ENCODE measurements around the gene IKZF2.
A peak's percentile ranks its signal among the peaks of the same experiment; 100 is the strongest.

IKZF2 gene

GRCh38 chr2:213004197-213004821 lies 147.1 kb downstream of the IKZF2 start:
- ChIA-PET CTCF (interaction anchor here (0.7 kb wide), 1 partner anchor 14 kb away, joined by 3 read pairs; no protein-coding TSS in a partner anchor), POLR2A (ENCODE audit: low non-redundant PET) (no interaction called here)
- H3K27ac ChIP-seq = no peak overlapping the region
- DNase-seq (ENCODE audit: low spot score) = no peak
- TF ChIP-seq, protein P1, sequence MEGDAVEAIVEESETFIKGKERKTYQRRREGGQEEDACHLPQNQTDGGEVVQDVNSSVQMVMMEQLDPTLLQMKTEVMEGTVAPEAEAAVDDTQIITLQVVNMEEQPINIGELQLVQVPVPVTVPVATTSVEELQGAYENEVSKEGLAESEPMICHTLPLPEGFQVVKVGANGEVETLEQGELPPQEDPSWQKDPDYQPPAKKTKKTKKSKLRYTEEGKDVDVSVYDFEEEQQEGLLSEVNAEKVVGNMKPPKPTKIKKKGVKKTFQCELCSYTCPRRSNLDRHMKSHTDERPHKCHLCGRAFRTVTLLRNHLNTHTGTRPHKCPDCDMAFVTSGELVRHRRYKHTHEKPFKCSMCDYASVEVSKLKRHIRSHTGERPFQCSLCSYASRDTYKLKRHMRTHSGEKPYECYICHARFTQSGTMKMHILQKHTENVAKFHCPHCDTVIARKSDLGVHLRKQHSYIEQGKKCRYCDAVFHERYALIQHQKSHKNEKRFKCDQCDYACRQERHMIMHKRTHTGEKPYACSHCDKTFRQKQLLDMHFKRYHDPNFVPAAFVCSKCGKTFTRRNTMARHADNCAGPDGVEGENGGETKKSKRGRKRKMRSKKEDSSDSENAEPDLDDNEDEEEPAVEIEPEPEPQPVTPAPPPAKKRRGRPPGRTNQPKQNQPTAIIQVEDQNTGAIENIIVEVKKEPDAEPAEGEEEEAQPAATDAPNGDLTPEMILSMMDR (conservative IDR thresholded peaks at IDR 0.05; ENCODE audit: low read depth) = no peak

DNA sequence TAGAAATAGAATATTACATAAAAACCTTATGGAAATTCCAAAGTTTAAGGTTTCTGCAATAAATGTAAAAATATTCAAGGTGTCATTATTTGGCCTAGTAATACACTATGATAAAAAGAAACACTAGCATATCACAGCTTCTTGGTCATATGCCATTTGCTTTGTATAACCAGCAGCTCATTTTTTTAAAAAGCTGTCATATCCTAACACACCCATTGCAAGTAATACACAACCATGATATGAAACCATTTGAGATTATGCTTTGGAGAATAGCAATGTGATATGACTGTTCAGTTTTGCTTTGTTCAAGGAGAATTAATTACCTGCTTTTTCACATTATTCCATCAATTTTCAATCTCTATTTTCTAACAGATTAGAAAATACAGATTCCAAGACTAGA lies 149.0 kb downstream of the IKZF2 start:
- ChIA-PET CTCF (interaction anchor here (0.7 kb wide), 1 partner anchor 39 kb away, joined by 4 read pairs; no protein-coding TSS in a partner anchor), POLR2A (ENCODE audit: low non-redundant PET) (no interaction called here)
- no peak for DNase-seq (ENCODE audit: low spot score)
- no peak overlapping the region for H3K27ac ChIP-seq
- TF ChIP-seq, protein P1 (conservative IDR thresholded peaks at IDR 0.05; ENCODE audit: low read depth) = no peak

DNA sequence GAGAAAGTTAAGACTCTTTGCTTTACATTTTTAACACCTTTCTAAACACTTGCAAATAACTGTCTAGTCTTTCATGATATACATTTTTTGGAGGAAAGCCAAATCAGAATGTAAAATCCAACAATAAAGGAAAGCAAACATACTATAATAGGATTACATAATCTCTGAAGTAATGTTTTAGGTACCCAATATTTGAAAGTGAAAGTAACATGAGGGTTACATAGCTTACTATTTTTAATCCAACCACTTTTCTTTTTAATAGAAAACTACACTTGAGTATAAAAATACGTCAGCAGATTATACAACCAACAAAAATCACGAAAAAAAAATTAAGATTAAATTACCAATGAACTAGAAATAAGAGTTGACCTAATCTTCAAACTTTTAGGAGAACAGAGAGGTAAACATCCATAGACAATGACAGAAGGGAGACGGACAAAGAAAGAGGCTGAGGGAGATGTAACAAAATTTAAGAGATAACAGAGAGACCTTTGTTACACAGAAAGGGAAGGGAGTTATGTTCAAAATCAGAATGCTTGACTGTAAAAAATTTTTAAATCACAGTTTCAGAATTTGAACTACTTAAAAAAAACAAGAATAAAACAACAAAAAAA lies 150.0 kb downstream of the IKZF2 start:
- POLR2A ChIA-PET (ENCODE audit: low non-redundant PET) = no interaction called here
- H3K27ac ChIP-seq = no peak overlapping the region
- TF ChIP-seq, protein P1 (conservative IDR thresholded peaks at IDR 0.05; ENCODE audit: low read depth) = no peak
- DNase-seq (ENCODE audit: low spot score) = no peak
- CTCF ChIA-PET = interaction anchor here (0.7 kb wide), 1 partner anchor 38 kb away, joined by 4 read pairs; no protein-coding TSS in a partner anchor

GRCh38 chr2:212998626-212999359 lies 152.6 kb downstream of the IKZF2 start:
- POLR2A ChIA-PET (ENCODE audit: low non-redundant PET) = no interaction called here
- no peak overlapping the region for H3K27ac ChIP-seq
- TF ChIP-seq, protein P1 (conservative IDR thresholded peaks at IDR 0.05; ENCODE audit: low read depth) = no peak
- no peak for DNase-seq (ENCODE audit: low spot score)
- CTCF ChIA-PET = no interaction called here

GRCh38 chr2:212997526-212998020 lies 153.8 kb downstream of the IKZF2 start:
- ChIA-PET POLR2A (ENCODE audit: low non-redundant PET) (no interaction called here), CTCF (interaction anchor here (0.5 kb wide), 1 partner anchor 10 kb away, joined by 11 read pairs; no protein-coding TSS in a partner anchor)
- H3K27ac ChIP-seq = no peak overlapping the region
- no peak for DNase-seq (ENCODE audit: low spot score)
- TF ChIP-seq, protein P1 (conservative IDR thresholded peaks at IDR 0.05; ENCODE audit: low read depth) = no peak

GRCh38 chr2:212995920-212996319 lies 155.5 kb downstream of the IKZF2 start:
- ChIA-PET CTCF (no interaction called here), POLR2A (ENCODE audit: low non-redundant PET) (no interaction called here)
- H3K27ac ChIP-seq = no peak overlapping the region
- peak; percentile 1 for DNase-seq (ENCODE audit: low spot score)
- TF ChIP-seq, protein P1 (conservative IDR thresholded peaks at IDR 0.05; ENCODE audit: low read depth) = no peak
